Ishikawa (cell line): ENCODE results near the gene APBA3.
A peak's percentile ranks its signal among the peaks of the same experiment; 100 is the strongest.

Experiments used
- CEBPB ChIP-seq: IDR thresholded peaks from 2 replicates; pipeline ENCODE4 v1.6.1; 2012
- CREB1 ChIP-seq: IDR thresholded peaks from 2 replicates; pipeline ENCODE4 v1.6.1; 2012; ENCODE audit warnings: low read depth
- EGR1 ChIP-seq: IDR thresholded peaks from 2 replicates; pipeline ENCODE4 v1.6.1; 2012
- EP300 ChIP-seq: IDR thresholded peaks from 2 replicates; pipeline ENCODE4 v1.6.1; 2012; ENCODE audit warnings: borderline replicate concordance
- FOXM1 ChIP-seq: IDR thresholded peaks from 2 replicates; pipeline ENCODE4 v1.6.1; 2012; ENCODE audit warnings: low read depth, borderline replicate concordance
- MAX ChIP-seq: IDR thresholded peaks from 2 replicates; pipeline ENCODE4 v1.6.1; 2012
- NFIC ChIP-seq: IDR thresholded peaks from 2 replicates; pipeline ENCODE4 v1.6.1; 2012
- RAD21 ChIP-seq: IDR thresholded peaks from 2 replicates; pipeline ENCODE4 v1.6.1; 2012; ENCODE audit warnings: low read depth
- REST ChIP-seq: IDR thresholded peaks from 2 replicates; pipeline ENCODE4 v1.6.1; 2012; ENCODE audit warnings: low read depth, mild to moderate bottlenecking
- TAF1 ChIP-seq: IDR thresholded peaks from 2 replicates; pipeline ENCODE4 v1.6.1; 2012; ENCODE audit warnings: low read depth, mild to moderate bottlenecking
- TCF12 ChIP-seq: IDR thresholded peaks from 2 replicates; pipeline ENCODE4 v1.6.1; 2012; ENCODE audit warnings: low read depth
- TEAD4 ChIP-seq: IDR thresholded peaks from 2 replicates; pipeline ENCODE4 v1.6.1; 2012
- USF1 ChIP-seq: IDR thresholded peaks from 2 replicates; pipeline ENCODE4 v1.6.1; 2012
- YY1 ChIP-seq: IDR thresholded peaks from 2 replicates; pipeline ENCODE4 v1.6.1; 2012; ENCODE audit warnings: low read depth
- ZBTB7A ChIP-seq: IDR thresholded peaks from 2 replicates; pipeline ENCODE4 v1.6.1; 2012; ENCODE audit warnings: low read depth

APBA3 gene

GRCh38 chr19:3719868-3720267 is 41.6 kb downstream of the APBA3 start:
- TF ChIP-seq EP300, result no peak
- no peak for TF ChIP-seq RAD21
- no peak for TF ChIP-seq REST
- TF ChIP-seq TCF12, result no peak
- no peak for TF ChIP-seq USF1

- TF ChIP-seq EP300 (no peak), FOXM1 (no peak), CREB1 (no peak), TEAD4 (no peak), YY1 (no peak), EGR1 (no peak), MAX (no peak), ZBTB7A (no peak), RAD21 (no peak), USF1 (no peak), TCF12 (no peak), NFIC (no peak), TAF1 (no peak), REST (no peak), CEBPB (no peak)
These were observed 45.3 kb downstream of the APBA3 start for GRCh38 chr19:3716147-3716668.

GRCh38 chr19:3712663-3713611 is 48.6 kb downstream of the APBA3 start:
- TF ChIP-seq TEAD4 (peak; percentile 54; the same call in 1 of the 2 replicates), ZBTB7A (peak; percentile 63), EGR1 (no peak), REST (no peak), FOXM1 (peak; percentile 53; the same call in 1 of the 2 replicates), NFIC (peak; percentile 80), YY1 (0 out of 2 replicates have a peak, but pooled peaks have one; percentile 19), RAD21 (peak; percentile 17; the same call in 1 of the 2 replicates), MAX (peak; percentile 29; the same call in 1 of the 2 replicates), EP300 (peak; percentile 72), CREB1 (no peak), USF1 (peak; percentile 3; the same call in 1 of the 2 replicates), CEBPB (peak; percentile 16; the same call in 1 of the 2 replicates), TCF12 (peak; percentile 74), TAF1 (no peak; the same call in 1 of the 2 replicates)
